GM12891 (cell line): ENCODE results near the gene FRMD5. TPM values are rescaled to one million over a fixed set of nuclear protein-coding genes. Genes with fewer than 3 reads are reported as not detected.
"Not testable (repeated sequence)": the region's sequence is repeated elsewhere in the genome, so short reads cannot be mapped to it uniquely, and the experiment has no call there.

Experiments used
- DNase-seq: peaks from one replicate; pipeline ENCODE4 v3.0.0; 2011; ENCODE audit warnings: low spot score; ENCODE audit not compliant: insufficient read length
- FAIRE-seq: peaks from 2 replicates; lab custom pipeline; 2011; peaks lifted over from hg19 to GRCh38; lab: Jason Lieb, UNC
- PAX5 ChIP-seq: IDR thresholded peaks from 2 replicates; pipeline ENCODE4 v1.6.1; 2011; ENCODE audit warnings: low read length, moderate library complexity, mild to moderate bottlenecking; ENCODE audit not compliant: insufficient read depth, severe bottlenecking
- POLR2A ChIP-seq: IDR thresholded peaks from 2 replicates; pipeline ENCODE4 v1.6.1; 2011; ENCODE audit warnings: low read depth, low read length, control low read depth
- POLR2AphosphoS5 ChIP-seq: IDR thresholded peaks from 2 replicates; pipeline ENCODE4 v1.6.1; 2011; ENCODE audit warnings: low read depth, low read length, control low read depth
- POU2F2 ChIP-seq: IDR thresholded peaks from 2 replicates; pipeline ENCODE4 v1.6.1; 2011; ENCODE audit warnings: low read depth, mild to moderate bottlenecking, control low read depth, low read length, moderate library complexity
- SPI1 ChIP-seq: IDR thresholded peaks from 2 replicates; pipeline ENCODE4 v1.6.1; 2011; ENCODE audit warnings: low read depth, low read length, control low read depth
- TAF1 ChIP-seq: IDR thresholded peaks from 2 replicates; pipeline ENCODE4 v1.6.1; 2011; ENCODE audit warnings: low read depth, low read length, control low read depth
- polyA plus RNA-seq: library from polyadenylated mRNA; unstranded; fragments of >200 nt; gene quantifications from one replicate; pipeline ENCODE4 v1.2.1, GENCODE V29; 2012; ENCODE audit warnings: low read depth, missing spikeins, inconsistent platforms; ENCODE audit not compliant: missing spikeins

FRMD5 gene
- 0.31 TPM for polyA plus RNA-seq

DNA sequence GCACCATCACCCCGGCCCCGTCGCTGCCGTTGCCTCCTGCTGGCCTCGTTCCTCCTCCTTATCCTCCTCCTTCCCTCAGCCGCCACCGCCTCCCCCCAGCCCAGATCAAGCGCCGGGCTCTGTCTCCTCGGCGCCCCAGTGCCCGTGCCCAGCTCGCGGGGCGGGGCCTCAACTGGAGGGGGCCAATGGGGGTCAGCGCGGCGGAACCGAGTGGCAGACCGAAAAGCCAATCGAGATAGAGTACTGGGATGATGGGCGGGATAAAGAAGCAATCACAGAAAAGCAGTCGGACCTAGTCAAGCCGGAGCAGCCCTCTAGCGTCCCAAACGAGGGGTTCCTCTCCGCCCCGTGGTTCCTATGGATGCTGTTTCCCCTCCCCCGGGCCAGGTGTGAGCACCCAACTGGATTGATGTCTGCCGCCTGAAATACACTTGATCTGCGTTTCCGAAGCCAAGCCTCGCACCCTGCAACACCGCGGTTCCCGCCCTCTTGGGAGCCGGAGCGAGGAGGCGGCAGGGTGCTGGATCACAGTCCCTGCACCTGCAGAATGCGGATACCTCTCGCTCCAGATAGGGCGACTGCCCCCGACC is at the start of gene FRMD5:
TSS of gene FRMD5 (minus strand) at position 121 of the 590 bp plus-strand sequence.
- FAIRE-seq (peak; percentile 99), DNase-seq (peak; percentile 78)
- TF ChIP-seq POLR2AphosphoS5 (no peak), PAX5 (peak; percentile 100), POU2F2 (no peak), SPI1 (peak; percentile 18; the same call in 1 of the 2 replicates), POLR2A (no peak)

DNA sequence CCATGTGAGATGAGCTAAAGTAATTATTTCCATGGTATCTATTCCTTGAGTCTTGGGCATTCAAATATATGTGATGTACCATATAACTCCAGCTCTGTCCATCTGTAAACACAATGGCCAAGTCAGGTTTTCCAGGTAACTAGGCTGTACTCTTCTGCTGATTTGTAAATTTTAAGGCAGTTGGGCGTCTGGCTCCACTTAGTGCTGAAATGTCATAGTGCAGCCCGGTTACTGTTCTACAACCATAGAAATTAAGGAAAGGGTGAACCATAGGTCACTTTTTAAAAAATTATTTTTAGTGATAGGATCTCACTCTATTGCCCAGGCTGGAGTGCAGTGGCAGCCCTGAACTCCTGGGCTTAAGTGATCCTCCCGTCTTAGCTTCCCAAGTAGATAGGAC is 48.8 kb upstream of the FRMD5 start:
- TF ChIP-seq TAF1 (no peak), POLR2AphosphoS5 (no peak), SPI1 (no peak), POLR2A (no peak), POU2F2 (no peak), PAX5 (no peak)
- no peak for FAIRE-seq

DNA sequence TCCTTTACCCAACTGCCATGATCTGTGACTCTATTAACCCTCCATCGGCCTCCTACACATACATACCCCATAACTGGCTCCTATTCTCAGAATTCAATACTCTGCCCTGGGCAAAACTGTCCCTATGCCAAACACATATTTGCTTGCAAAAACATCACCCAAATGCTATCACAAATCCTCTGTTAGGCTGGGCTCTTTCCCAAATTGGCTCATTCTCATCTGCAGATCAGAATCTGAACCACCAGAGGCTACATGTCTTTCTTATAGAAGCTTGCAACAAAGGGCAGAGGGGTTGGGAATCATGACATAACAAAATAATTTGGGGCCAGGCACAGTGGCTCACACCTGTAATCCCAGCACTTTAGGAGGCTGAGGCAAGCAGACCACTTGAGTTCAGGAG is 48.1 kb upstream of the FRMD5 start:
- FAIRE-seq = no peak
- DNase-seq = no peak

More for the DNA sequence above, 48.8 kb upstream of the FRMD5 start:
- DNase-seq = no peak

DNA sequence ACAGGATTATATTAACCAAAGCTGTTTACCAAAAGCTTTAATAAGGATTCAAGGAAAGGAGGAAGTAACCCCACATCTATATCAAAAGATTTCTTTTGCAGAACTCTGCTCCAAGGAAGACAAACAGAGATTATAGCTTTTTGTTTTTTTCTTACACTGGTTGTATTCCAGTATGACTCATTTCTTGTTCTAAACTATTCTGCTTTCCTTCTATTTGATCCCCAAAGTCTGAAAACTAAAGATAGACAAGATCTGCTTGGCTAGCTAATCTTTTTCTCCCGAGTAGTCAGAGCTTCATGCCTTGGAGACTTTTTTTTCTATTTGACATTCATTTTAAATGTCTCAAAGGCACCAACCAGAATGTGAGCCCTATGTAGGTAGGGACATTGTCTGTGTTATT is 36.8 kb upstream of the FRMD5 start:
- DNase-seq (no peak), FAIRE-seq (no peak)
- TF ChIP-seq POLR2AphosphoS5 (no peak), POLR2A (no peak), PAX5 (no peak), POU2F2 (no peak), TAF1 (no peak), SPI1 (no peak)

More for the DNA sequence above, 48.1 kb upstream of the FRMD5 start:
- no peak for TF ChIP-seq TAF1
- no peak for TF ChIP-seq PAX5
- no peak for TF ChIP-seq POLR2AphosphoS5
- no peak for TF ChIP-seq POLR2A
- TF ChIP-seq SPI1 = no peak
- no peak for TF ChIP-seq POU2F2

DNA sequence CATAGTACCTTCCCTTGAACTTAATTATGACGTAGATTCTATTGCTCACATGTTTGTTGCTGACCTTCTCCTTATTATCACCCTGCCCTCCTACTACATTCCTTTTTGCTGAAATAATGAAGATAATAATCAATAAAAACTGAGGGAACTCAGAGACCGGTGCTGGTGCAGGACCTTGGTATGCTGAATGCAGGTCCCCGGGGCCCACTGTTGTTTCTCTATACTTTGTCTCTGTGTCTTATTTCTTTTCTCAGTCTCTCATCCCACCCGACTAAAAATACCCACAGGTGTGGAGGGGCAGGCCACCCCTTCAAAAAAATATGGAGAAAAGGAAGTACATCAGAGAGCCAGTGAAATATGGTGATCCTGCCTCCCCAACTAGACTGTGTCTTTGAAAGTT is 34.2 kb upstream of the FRMD5 start:
- not testable (repeated sequence) for DNase-seq, FAIRE-seq

DNA sequence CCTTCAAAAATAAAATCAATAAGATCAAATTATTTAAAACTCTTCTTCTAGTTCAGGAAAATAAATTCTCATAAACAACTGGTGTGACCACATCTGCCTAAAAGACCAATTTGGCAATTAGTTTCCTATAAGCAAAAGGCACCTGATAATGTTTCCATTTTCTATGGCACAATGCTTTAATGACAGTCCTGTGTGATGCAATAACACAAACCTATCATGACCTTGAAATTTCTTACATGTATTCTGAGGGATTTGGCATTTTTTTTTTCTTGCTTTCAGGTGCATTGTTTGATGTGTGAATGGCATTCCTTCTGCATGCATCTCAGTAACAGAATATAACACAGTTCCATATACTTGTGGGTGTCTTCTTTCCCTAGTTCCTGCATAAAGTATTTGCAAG is 32.5 kb upstream of the FRMD5 start:
- DNase-seq = no peak
- TF ChIP-seq TAF1 (no peak), PAX5 (no peak), SPI1 (no peak), POLR2A (no peak), POU2F2 (no peak)
- no peak for FAIRE-seq

DNA sequence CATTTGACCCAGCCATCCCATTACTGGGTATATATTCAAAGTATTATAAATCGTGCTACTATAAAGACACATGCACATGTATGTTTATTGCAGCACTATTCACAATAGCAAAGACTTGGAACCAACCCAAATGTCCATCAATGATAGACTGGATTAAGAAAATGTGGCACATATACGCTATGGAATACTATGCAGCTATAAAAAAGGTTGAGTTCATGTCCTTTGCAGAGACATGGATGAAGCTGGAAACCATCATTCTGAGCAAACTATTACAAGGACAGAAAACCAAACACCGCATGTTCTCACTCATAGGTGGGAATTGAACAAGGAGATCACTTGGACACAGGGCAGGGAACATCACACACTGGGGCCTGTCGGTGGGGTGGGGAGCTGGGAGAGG is 31.9 kb upstream of the FRMD5 start:
- not testable (repeated sequence) for FAIRE-seq

DNA sequence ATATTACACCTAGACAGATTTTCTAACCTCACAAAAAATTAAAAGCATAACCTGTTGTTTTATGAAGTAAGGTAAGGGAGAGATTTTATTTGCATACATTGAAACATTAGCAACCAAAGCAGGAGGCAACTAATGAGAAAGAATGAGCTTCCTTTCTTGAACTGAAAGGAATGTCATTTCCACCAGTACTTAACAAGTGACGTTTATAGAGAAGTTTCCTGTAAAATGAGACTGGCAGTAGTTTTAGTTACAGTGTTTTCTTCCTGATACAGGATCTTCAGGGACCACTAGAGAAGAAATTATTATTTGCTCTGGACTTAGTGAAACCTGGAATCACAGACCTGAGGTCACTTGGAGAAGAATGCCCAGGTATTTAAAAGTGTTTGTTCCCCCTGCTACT is 27.4 kb upstream of the FRMD5 start:
- TF ChIP-seq TAF1 = no peak
- no peak for TF ChIP-seq SPI1
- no peak for TF ChIP-seq PAX5
- no peak for TF ChIP-seq POLR2A
- TF ChIP-seq POLR2AphosphoS5 = no peak
- no peak for TF ChIP-seq POU2F2
- DNase-seq = no peak

More for the DNA sequence above, 31.9 kb upstream of the FRMD5 start:
- DNase-seq = not testable (repeated sequence)

DNA sequence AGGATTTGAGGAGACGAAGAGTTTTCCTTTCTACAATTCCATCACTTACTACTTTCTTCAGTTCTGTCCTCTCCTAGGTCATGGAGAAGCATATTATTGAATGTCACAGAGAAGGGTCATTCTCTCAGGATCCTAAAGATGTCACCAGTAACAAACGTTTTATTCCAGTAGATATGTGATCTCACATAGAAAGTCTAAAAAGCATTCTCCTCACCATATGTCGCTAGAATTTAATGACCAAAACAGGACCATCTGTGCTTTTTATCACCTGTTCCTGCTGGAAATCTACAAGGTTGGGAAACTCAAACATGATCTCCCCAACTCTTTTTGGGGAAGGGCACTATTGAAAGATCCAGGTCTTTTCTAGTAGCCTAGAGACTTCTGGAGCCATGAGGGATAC is 24.0 kb upstream of the FRMD5 start:
- FAIRE-seq = no peak
- TF ChIP-seq POU2F2 (no peak), TAF1 (no peak), SPI1 (no peak), POLR2A (no peak), POLR2AphosphoS5 (no peak), PAX5 (no peak)
- DNase-seq = no peak

More for the DNA sequence above, 27.4 kb upstream of the FRMD5 start:
- FAIRE-seq = no peak

DNA sequence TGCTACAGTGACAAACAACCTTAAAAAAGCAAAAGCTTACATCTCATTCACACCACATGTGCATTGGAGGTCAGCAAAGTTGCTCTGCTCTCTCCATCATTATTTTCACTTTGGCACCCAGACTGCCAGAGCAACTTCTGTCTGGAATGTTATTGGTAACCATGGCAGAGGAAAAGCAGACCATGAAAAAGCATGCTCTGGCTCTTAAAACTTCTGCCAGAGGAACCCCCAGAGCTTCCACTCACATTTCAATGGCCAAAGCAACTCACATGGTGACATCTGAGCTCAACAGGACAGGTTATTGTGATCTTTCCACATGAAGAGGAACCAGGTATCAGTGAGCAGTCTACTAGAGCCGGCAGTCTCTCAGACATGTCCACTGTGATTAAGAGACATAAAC is 21.9 kb upstream of the FRMD5 start:
- no peak for FAIRE-seq
- no peak for TF ChIP-seq POU2F2
- no peak for TF ChIP-seq POLR2A
- TF ChIP-seq TAF1 = no peak
- no peak for TF ChIP-seq SPI1
- no peak for TF ChIP-seq PAX5
- TF ChIP-seq POLR2AphosphoS5 = no peak
- DNase-seq = no peak

DNA sequence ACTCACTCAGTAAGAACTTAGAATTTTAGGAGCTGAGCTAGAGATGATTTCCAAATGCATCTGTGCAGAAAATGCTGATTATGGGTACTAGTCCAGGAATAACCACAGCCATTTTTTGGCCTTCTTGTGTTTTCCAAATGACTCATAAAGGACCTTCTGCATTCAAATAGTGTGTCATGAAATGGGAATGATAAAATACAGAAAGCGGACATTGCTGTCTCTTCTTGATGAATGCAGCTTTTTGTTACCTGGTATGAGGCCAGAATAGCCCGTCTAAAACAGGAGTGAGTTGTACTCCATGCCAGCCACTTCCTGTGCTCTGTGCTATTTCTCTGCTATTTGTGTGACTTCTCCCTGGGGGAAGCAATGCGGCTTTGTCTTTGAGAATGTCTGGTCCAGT is 20.5 kb upstream of the FRMD5 start:
- no peak for DNase-seq
- TF ChIP-seq POLR2AphosphoS5 (no peak), POLR2A (no peak), SPI1 (no peak), POU2F2 (no peak), PAX5 (no peak), TAF1 (no peak)
- FAIRE-seq = no peak
